HuH-7.5 (cell line): Measurements from ENCODE around the gene FAM25G.
"Not testable (repeated sequence)": the region's sequence is repeated elsewhere in the genome, so short reads cannot be mapped to it uniquely, and the experiment has no call there.

Experiments used
- DNase-seq: peaks from one replicate; pipeline ENCODE4 v3.0.0; 2011; ENCODE audit warnings: low spot score

The FAM25G gene

GRCh38 chr10:47491600-47491999, at the start of gene FAM25G:
TSS of gene FAM25G (minus strand) at chr10:47491700. CDS start at chr10:47491674, 26 bp downstream.
- DNase-seq: not testable (repeated sequence)

GRCh38 chr10:47536430-47536829, 44.9 kb upstream of the FAM25G start:
- not testable (repeated sequence) for DNase-seq

- DNase-seq: not testable (repeated sequence)
Observed at GRCh38 chr10:47523475-47523874, 32.0 kb upstream of the FAM25G start, which contains the start of gene AGAP9. TSS of gene AGAP9 (minus strand) at chr10:47523638. CDS start at chr10:47523526, 112 bp downstream.

- not testable (repeated sequence) for DNase-seq
Observed at GRCh38 chr10:47502313-47502712, 10.8 kb upstream of the FAM25G start.

- not testable (repeated sequence) for DNase-seq
Observed at GRCh38 chr10:47494226-47494625, 2.7 kb upstream of the FAM25G start.

GRCh38 chr10:47489630-47490029, 1.9 kb downstream of the FAM25G start:
- not testable (repeated sequence) for DNase-seq

- not testable (repeated sequence) for DNase-seq
Observed at GRCh38 chr10:47485943-47486342, 5.6 kb downstream of the FAM25G start.

- DNase-seq: not testable (repeated sequence)
Observed at GRCh38 chr10:47484786-47485185, 6.7 kb downstream of the FAM25G start.

- DNase-seq: not testable (repeated sequence)
Observed at GRCh38 chr10:47483923-47484322, 7.6 kb downstream of the FAM25G start, which contains the start of gene ANXA8. TSS of gene ANXA8 (minus strand) at chr10:47484115. CDS start at chr10:47483933, 182 bp downstream.

GRCh38 chr10:47482367-47482766, 9.1 kb downstream of the FAM25G start:
- DNase-seq: not testable (repeated sequence)

DNA sequence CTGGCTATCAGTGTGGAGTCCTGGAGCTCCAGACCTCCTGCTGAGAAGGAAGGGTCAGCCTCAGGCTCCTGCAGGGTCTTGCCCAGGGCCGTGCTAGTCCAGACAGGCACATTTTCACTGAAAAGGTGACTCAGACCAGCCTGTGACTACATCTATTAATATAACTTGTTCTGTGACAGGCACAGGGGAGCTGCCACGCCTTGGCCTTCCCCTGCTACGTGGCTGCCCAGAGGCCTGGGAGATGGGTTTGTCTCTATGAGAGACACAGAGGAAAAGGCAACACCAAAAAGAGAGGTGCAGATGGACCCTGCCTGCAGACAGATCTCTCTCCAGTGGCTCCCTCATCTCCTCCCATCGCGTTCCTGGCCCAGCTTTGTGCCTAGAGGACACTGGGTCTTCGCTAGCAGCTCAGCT, 9.7 kb downstream of the FAM25G start:
- DNase-seq: not testable (repeated sequence)

DNA sequence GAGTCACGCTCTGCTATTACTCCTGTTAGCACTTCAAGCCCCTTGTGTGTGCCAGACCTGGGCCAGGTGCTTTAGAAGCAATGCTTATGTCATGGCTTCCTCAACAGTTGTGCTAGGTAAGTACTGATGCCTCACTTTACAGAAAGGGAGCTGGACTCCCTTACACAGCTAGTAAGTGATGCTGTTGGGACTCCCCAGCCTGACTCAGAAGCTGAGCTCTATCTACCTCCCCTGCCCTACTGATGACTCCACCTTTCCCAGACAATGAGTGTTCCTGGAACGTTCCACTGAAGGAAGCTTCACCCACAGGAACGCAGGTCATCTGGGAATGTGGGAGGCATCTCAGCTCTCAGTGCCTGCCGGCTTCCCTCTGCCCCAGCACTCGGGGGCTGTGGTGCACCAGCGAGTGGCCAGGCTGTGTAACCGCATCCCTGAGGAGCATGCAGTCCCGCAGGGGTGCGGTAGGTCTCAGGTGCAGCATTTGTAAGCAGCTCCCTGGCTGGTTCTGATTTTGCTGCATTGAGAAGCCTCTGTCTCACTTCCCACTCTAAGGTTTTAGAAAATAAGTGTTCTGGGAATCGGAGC, 10.2 kb downstream of the FAM25G start:
- DNase-seq: not testable (repeated sequence)

GRCh38 chr10:47480133-47480532, 11.4 kb downstream of the FAM25G start:
- not testable (repeated sequence) for DNase-seq

- not testable (repeated sequence) for DNase-seq
Observed at GRCh38 chr10:47478114-47478513, 13.4 kb downstream of the FAM25G start.

DNA sequence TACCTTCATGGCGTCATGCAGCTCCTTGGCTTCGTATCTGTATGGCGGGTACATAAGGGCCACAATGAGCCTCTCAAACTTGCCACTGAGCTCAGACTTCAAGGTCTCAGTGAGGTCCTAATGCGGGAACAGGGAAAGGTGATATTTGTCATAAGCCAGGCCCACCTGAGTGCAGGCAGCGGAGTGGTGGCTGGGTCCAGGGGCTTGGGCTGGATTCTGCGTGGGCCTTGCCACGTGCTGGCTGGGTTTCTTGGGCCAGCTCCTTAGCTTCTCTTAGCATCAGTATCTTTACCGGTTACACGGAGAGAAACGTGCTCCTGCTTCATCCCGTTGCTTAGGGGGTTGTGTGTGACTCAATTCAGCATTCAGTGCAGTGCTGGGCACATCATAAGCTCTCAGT, 14.4 kb downstream of the FAM25G start:
- not testable (repeated sequence) for DNase-seq

DNA sequence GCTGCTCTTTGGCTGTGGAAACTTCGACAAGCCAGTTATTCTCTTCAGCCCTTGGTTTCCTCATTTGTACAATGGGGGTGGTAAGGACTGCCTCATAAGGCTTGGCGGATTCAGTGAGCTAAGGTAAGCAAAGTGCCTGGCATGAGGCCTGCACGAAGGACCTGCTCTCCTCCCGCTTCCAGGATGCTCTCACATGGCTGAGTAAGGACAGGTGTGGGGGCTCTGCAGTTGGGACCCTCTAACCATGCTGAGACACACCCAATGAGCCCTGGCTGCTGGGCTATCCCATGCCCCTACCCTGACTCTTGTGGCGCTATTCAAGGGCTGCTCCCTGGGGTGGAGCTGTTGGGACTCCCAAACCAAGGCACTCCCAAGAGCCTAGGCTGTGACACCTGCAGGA, 16.4 kb downstream of the FAM25G start:
- not testable (repeated sequence) for DNase-seq

- not testable (repeated sequence) for DNase-seq
Observed at GRCh38 chr10:47473516-47473915, 18.0 kb downstream of the FAM25G start.

GRCh38 chr10:47472647-47473046, 18.9 kb downstream of the FAM25G start:
- not testable (repeated sequence) for DNase-seq

DNA sequence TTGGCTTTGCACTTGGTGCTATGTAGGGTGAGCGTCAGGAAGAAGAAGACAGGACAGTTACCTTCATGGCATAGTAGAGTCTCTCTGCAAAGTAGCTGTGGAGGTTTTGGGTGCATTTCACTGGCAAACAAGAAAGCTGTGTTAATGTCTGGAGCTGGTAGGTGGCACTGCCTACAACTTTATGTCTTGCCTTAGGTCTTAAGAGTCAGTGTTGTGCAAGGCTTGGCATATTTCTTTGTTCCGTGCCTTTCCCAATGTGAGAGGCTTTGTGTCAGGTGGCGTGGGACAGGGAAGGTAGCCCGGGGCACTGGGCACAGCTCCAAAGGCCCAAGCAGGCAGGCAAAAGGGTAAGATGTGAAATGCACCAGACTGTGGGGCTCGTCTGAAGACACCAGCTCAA, 19.4 kb downstream of the FAM25G start:
- not testable (repeated sequence) for DNase-seq

DNA sequence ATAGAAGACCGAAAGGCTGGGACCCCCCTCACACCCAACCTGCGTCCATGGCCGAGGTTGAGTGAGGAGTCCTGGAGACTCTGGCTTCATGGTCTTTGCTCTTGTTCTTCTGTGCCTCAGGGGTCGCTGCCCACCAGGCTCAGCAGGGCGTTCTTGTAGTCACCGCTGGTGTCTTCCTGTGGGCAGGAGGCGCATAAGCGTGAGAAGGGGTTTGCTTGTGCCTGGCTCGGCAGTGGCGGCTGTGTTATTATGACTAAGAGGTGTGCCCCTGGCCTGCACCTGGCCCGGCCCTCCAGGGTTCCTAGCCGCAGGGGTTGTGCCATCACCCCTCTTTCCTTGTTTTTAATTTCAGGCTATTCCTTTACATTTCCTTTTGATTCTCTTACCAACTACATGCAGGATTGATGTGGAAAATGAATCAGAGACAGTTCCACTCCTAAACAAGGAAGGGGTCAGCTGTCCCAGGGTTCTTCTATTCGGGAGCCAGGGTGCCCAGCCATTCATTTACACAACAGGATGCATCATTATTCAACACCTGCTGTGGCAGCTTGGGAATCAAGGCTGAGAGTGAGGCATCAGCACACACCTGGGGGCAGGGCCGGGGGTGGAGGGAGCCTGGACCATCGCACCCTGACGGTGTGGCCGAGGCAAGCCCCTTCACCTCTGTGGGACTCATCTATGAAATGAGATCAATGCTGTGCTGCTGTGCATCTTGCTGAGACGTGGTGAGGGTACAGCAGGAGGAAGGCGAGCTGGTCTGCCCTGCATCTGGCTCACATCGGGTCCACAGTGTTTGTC, 22.6 kb downstream of the FAM25G start:
- not testable (repeated sequence) for DNase-seq

- not testable (repeated sequence) for DNase-seq
Observed at GRCh38 chr10:47467957-47468356, 23.5 kb downstream of the FAM25G start.

DNA sequence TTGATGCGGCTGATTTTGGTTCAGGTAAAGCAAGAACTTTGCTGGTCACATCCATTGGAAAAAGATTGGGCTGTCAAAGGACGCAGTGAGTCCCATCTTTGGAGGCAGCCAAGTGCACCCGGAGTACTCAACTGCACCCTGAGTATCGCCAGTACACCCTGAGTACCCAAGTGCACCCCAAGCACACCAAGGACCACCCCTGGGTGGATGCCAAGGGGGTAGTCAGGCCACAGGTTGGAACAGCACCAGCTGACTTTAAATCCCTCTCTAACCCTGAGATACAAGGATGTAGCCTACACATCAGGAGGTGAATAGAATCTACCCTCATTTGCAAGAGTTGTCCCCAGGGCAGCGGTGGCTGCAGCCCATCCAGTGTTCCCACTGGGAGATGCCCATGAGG, 24.0 kb downstream of the FAM25G start:
- DNase-seq: not testable (repeated sequence)
